Measurements from ENCODE around the gene DHRS13. TPM values are rescaled to one million over a fixed set of nuclear protein-coding genes. Genes with fewer than 3 reads are reported as not detected.
"Not testable (repeated sequence)": the region's sequence is repeated elsewhere in the genome, so short reads cannot be mapped to it uniquely, and the experiment has no call there.

Gene DHRS13
- total RNA-seq, 1 experiment from 2014 or later = 5.6 TPM

DNA sequence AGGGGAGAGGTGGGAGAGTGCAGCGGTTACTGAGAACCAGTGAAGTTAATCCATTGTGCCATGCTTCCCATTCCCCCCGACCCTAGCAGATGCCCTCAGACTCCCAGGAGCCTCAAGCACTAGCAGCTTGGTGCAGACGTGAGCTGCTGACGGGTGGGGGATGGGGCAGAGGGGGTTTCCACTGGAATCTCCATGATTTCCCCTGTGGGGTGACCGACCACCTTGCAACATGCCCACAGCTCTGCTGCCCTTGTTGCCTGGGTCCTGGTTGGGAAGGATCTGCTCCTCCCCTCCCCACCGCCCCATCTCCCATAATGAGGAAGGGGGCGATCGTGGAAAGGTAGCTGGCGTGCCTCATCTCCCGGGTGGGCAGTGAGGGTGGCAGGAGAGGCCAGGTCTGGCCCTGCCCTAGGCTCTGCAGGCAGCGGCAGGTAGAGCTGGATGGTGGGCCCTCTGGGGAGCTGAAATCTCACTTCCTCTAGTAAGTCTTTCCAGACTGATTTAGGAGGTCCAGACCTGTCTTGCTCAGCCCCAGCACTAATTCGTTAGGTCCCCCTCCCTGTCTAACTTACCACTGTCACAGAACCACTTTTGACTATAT, 14.9 kb downstream of the DHRS13 start:
- no peak for DNase-seq (ENCODE audit: extremely low read depth, low read depth)

DNA sequence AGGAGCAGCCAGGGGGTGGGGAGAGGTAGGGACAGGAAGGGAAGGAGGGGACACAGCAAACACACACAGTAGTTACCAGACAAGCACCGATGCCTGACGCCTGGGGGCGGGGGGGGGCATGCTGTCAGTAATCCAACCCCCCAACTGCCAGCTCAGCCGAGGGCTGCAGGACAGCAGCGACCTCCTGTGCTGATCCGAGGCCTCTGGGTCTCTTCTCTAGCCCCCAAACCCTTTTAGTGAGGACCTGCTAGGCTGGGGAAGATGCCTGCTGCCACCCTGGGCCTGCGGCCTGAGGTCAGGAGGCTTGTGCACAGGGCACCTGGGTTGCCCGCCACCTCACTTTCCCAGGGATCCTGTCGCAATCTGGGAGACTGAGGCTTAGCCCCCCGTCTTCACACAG, 16.9 kb downstream of the DHRS13 start:
- no peak for DNase-seq (ENCODE audit: extremely low read depth, low read depth)

DNA sequence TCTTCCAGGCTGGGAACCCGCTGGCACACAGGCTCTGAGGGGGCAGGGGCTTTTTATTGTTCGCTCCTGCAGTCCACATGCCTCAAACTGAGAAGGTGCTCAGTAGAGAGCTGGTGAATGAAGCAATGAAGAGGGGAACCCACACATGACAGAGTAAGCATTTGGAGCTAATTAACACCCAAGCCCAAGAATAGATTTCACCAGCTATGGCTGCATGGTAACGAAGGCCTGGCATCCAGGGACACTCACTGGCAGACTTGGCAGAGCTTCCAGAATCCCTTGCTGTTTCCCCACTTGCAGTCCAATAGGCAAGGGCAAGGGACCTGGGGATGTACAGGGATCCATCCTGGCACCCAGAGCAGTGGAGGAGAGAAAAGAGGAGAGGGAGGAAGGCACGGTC, 17.5 kb downstream of the DHRS13 start:
- no peak for DNase-seq (ENCODE audit: extremely low read depth, low read depth)

DNA sequence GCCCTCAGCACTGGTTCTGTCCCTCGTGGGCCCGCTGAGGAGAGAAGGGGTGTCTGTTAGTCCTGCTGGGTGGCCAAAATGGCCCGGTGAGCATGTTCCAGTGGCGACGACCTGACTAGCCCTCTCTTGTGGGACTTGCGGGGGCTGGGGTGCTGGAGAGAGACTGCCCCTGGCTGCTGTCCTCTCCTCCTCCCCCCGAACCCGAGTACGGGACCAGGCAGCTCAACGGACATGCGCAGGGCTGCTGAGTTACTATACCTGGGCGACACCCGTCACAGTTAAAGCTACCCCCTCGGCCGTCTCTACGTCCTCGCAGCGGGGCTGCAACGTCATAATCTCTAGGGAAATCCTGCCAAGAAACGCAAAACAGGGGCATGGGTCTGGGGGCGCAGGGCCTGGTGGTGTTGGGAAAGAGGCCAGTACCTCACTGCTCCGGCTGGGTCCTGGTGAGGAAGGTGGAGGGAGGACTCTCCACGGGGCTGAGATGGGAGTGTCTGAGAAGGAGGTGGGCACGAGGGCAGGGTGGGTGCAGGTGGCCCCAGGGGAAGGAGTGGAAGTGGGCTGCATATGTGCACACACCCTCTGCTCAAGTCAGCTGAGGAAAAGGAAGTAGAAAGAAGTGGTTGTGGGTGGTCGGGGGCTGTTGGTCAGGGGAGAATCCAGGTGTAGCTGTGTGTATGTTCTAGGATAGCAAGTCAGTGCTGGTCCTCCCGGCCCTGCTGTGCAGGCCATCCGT, 18.7 kb downstream of the DHRS13 start:
- no peak for DNase-seq (ENCODE audit: extremely low read depth, low read depth)

DNA sequence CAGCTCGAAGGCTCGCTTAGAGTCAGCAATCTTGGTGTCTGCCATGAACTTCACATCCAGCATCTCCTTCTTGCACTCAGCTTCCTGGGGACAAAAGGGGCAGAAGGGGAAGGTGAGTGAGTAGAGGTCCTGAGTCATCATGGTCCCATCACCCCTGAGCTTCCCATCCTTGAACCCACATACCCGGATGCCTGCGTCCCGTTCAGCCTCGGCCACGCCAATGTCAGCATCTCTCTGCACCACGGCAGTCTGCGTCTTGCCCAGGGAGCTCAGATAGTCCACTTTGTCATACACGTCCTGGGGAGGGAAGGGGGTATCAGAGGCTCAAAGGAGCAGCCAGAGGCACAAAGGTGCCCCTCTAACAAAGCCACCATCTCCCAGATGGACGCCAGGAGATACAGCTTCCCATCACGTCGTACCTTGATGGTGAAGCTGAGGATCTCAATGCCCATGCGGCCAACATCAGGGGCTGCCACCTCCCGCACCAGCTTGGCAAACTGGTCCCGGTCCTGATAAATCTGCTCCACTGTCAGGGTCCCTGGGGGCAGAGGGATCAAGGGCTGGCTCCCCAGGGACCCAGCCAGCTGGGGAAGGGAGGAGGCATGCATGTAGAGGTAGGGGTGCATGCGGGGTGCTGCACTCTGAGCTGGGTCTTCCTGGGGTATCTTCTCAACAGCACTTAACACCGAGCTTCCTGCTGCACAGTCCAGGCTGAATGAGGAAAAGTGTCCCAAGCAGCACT, 20.6 kb downstream of the DHRS13 start:
- DNase-seq (ENCODE audit: extremely low read depth, low read depth) = no peak

DNA sequence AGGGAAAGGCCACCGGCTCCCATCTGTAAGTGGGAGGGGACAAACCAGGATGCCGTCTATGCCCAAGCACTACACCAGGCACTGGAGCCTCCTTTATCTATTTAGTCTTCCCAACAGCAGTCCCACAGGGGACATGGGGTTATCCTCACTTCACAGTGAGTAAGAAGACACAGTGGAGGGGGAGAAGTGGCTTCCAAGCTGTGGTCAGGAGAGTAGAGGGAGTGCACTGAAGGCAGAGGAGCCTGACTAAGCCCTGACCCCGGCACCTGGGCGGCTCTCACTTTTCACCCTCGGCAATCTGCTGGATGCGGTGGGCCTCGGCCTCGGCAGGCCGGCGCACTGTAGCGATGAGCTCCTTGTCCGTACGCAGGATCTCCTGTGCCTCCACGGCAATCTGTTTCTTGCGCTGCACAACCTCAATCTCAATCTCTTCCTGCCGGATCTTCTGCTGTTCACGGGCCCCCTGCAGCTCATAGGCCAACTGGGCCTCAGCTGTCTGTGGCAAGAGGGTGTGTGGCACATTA, 21.3 kb downstream of the DHRS13 start:
- no peak for DNase-seq (ENCODE audit: extremely low read depth, low read depth)

DNA sequence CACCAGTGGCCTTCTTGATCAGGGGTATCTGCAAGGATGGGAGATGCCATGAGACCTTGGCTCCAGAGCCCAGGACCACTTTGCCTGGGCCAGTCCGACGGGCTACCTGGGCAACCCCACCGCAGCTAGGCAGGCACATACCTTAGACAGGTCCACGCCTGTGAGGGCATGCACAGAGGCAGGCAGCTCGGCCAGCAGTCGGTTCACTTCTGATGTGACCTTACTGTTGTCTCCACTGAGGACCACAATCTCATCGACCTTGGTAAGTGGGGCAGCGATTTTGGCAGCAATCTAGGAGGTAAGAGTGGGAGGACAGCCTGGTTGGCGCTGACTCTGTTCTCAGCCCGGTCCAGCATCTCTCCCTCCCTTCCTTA, 22.3 kb downstream of the DHRS13 start:
- DNase-seq (ENCODE audit: extremely low read depth, low read depth) = no peak

DNA sequence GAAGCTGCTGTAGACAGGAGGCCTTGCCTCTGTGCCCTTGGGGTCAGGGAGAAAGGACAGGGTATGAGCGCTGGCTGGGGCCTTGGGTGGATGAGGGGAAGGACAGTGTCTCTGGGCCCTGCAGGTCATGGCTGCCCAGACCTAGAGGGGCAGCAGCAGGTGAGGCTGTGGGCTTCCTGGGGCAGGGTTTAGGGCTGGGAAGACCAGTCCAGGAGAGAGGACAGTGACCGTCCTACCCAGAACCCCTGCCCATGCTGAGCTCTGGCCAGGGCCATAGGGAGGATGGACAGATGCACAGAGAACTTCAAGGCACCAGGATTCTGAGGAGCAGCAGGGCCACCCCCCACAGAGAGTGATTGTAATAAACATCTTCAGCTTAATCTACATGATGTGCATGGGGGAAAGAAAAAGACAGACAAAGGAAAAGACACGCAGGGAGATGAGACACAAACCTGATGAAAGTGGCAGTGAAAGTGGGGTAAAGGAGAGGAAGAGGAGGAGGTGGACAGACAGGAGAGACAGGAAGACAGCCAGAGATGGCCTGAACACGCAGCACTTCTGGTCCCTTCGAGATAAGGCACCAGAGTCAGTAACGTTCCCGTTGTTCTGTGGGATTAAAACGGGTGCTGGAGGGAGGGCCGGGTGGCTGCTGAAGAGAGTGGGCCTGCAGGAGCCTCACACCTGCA, 22.9 kb downstream of the DHRS13 start:
- no peak for DNase-seq (ENCODE audit: extremely low read depth, low read depth)

DNA sequence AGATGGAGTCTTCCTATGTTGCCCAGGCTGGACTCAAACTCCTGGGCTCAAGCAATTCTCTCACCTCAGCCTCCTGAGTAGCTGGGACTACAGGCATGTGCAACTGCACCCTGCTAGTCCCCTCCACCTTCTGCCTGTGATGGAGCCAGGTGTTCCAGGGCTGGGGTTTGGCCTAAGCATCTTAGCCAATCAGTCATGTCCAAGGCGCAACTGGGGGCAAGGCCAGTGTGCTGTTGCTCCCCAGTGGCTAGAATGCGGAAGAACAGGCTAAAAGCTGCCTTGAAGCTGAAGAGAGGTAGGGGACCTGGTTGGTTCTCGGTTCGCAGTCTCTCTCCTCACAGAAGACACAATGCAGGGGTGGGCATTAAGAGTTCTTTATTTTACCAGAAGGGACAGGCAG, 23.9 kb downstream of the DHRS13 start:
- DNase-seq (ENCODE audit: extremely low read depth, low read depth) = peak; percentile 46

DNA sequence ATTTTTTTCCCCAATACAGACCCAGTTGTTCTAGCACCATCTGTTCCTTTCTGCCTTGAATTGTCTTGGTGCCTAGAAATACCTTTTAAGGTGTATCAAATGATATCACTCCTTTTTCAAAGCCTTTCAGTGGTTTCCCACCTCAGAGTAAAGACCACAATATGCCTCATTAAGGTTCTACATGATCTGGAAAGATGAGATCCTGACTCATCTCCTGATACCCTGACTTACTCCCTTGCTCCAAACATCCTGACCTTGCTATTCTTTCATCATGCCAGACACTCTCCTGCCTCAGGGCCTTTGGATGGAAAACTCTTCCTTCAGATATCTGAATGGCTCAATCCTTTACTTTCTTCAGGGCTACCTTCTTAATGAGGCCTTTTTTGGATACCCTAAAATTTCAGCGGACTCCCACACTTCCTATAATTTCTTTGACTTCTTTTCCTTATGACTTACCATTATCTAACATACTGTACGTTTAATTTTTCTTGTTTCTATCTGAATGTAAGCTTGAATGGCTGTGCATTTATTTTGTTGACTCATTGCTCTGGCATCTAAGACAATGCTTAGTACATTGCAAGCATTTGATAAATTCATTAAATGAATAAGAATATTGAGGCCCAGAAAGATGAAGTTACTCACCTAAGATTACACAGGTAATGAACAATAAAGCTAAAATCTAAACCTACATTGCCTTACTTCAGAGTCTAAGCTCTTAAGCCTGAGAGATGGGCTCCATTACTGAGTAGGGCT, 24.5 kb downstream of the DHRS13 start:
- DNase-seq (ENCODE audit: extremely low read depth, low read depth) = no peak

DNA sequence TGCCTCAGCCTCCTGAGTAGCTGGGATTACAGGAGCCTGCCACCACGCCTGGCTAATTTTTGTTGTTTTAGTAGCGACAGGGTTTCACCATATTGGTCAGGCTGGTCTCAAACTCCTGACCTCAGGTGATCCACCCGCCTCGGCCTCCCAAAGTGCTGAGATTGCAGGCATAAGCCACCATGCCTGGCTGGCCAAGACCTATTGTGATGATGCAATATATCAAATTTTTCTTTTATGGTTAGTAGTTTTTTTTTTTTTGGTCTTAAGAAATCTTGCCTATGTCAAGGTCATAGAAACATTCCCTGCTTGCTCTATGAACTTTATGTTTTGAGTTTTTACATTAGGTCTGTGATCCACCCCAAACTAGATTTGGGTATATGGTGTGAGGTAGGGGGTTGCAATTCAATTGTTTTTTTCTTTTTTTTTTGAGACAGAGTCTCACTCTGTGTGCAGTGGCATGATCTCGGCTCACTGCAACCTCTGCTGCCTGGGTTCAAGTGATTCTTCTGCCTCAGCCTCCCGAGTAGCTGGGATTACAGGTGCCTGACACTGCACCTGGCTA, 25.6 kb downstream of the DHRS13 start:
- not testable (repeated sequence) for DNase-seq (ENCODE audit: extremely low read depth, low read depth)

DNA sequence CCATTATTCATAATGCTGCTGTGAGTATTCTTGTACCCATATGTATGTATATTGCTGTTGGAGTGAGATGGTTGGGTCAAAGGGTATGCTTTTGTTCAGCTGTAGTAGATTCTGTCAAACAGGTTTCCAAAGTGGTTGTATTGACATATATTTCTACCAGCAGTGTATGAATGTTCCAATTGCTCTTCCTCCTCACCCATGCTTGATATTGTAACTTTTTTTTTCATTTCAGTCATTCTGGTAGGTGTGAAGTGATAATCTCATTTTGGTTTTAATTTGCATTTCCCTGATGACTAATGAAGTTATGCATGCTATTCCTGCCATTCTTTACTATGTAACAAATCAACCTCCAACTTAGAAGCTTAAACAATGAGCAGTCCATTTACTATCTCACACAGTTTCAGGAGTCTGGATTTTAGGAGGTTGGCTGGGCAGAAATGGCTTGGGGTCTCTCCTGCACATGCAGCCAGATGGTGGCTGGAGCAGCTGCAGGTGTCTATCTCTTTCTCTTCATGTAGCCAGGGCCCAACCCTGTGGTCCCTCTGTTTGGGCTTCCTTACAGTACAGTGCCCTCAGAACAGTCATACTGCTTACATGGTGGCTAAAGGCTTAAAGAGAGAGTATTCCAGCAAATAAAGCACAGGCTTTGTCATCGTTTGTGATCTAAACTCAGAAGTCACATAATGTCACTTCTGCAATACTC, 26.9 kb downstream of the DHRS13 start:
- DNase-seq (ENCODE audit: extremely low read depth, low read depth) = no peak

DNA sequence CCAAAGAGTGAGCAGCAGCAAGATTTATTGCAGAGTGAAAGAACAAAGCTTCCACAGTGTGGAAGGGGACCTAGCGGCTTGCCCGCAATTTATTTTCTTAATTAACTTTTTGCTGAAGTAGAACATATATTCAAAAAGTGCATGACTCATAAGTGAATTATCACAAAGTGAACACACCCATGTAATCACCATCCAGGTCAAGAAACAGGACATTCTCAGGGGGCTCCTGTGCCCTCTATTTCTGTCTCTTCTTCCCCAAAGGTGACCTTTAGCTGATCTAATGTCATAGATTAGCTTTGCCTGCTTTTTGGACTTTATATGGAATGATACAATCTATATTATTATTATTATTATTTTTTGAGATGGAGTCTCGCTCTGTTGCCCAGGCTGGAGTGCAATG, 28.1 kb downstream of the DHRS13 start:
- DNase-seq (ENCODE audit: extremely low read depth, low read depth) = no peak

DNA sequence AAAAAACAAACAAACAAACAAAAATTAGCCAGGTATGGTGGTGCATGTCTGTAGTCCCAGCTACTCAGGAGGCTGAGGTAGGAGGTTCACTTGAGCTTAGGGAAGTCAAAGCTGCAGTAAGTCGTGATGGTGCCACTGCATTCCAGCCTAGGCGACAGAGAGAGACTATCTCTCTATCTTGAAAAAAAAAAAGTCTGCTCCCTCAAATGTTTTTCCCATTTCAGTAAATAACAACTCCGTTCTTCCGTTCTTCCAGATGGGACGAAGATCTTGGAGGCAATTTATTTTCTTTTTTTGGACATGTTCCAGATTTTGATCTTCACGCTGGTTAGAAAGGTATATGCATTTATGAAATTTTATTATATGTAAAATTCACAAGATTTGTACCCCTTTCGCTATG, 29.0 kb downstream of the DHRS13 start:
- DNase-seq (ENCODE audit: extremely low read depth, low read depth) = no peak

DNA sequence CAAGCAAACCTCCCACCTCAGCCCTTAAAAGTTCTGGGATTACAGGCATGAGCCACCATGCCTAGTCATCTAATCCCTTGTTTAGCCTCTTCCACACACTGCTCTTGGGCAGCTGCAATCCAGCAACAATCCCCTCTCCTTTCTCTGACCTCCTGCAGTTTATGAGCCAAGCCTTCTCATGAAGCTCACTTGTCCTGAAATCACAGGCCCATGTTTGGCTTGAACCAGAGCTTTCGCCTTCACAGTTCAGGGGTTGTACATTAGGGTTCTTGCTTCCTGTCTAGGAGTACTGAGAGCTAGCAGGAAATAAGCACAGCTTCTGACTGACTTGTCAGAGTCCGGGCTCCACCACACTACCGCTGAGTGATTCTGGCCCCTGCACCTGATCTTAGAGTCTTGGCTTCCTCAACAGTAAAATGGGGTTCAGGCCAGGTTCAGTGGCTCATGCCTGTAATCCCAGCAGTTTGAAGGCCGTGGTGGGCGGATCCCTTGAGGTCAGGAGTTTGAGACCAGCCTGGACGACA, 31.8 kb downstream of the DHRS13 start:
- no peak for DNase-seq (ENCODE audit: extremely low read depth, low read depth)

DNA sequence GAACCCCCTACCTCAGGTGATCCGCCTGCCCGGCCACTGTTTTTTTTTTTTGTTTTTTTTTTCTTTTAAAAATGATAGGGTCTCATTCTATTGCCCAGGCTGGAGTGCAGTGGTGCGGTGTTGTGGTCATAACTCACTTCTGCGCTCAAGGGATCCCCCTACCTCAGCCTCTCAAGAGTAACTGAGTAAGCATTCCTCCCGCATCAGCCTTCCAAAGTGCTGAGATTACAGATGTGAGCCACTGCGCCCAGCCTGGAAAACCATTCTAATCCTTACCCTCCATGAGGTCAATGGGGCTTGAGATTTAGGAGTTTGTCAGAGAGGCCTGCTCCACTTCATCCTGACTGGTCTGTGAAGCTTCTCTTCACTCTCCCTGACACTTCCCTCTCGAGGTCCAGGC, 35.6 kb downstream of the DHRS13 start:
- no peak for DNase-seq (ENCODE audit: extremely low read depth, low read depth)

DNA sequence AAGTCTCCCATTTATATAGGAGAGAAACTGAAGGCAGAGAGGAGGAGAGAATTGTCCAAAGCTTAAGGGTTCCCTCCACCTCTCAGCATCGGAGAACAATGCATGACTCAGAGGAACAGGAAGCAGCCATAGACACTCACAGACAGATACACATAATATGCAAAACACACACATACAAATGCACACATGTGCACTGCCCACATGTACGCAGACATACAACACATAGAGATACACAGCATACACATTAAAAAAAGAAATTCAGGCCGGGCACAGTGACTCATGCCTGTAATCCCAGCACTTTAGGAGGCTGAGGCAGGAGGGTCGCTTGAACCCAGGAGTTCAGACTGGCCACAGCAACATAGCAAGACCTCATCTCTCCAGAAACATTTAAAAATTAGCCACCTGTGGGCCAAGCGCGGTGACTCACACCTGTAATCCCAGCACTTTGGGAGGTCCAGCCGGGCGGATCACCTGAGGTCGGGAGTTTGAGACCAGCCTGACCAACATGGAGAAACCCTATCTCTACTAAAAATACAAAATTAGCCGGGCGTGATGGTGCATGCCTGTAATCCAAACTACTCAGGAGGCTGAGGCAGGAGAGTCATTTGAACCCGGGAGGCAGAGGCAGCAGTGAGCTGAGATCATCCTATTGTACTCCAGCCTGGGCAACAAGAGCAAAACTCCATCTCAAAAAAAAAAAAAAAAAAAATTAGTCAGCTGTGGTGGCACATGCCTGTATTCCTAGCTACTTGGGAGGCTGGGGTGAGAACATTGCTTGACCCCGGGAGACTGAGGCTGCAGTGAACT, 36.7 kb downstream of the DHRS13 start:
- no peak for DNase-seq (ENCODE audit: extremely low read depth, low read depth)
